ENCODE measurements around the gene ATG2A. TPM values are rescaled to one million over a fixed set of nuclear protein-coding genes. Genes with fewer than 3 reads are reported as not detected.

Gene ATG2A
- total RNA-seq, 1 donor from 2014 or later = 14.6 TPM

GRCh38 chr11:64925536-64926436 lies 8.8 kb upstream of the ATG2A start:
- intact Hi-C loops (cut with DNase I) = loop anchor here (5.0 kb wide), 1 partner anchor 87 kb away; the partner anchor contains the start of gene ARL2
- no peak for DNase-seq (ENCODE audit: low spot score)

DNA sequence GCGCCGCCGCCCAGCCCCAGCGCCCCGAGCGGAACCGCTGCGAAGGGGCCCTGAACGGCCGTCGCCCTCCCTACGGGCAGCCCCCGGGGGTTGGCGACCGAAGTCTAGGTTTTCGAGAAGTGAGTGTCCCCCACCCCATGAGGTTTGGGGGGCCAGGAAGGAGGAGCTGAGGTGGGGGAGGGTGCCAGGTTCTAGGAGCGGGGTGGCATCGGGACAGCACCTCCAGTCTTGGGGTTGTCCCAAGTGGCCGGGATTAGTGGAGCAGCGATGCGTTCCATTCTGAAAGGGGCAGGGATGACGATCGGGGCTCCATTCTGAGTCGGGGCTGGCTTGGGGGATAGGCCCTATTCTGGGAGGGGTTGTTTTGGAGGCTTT lies 7.9 kb upstream of the ATG2A start:
- intact Hi-C loops (cut with DNase I) = loop anchor here (1.0 to 5.0 kb wide), 2 partner anchors 87 to 102 kb away; partner anchors contain the start of genes ARL2 and SNX15
- no peak for DNase-seq (ENCODE audit: low spot score)

- DNase-seq (ENCODE audit: low spot score) = peak; percentile 96
- intact Hi-C loops (cut with DNase I) = loop anchor here (1.0 kb wide), 1 partner anchor 103 kb away; the partner anchor contains the start of gene SNX15
Observed at GRCh38 chr11:64923944-64924909, 7.2 kb upstream of the ATG2A start, which contains the start of gene PPP2R5B. Gene PPP2R5B, plus strand, starts transcription at chr11:64924689. Its CDS starts 1,046 bp downstream, at chr11:64925735.

DNA sequence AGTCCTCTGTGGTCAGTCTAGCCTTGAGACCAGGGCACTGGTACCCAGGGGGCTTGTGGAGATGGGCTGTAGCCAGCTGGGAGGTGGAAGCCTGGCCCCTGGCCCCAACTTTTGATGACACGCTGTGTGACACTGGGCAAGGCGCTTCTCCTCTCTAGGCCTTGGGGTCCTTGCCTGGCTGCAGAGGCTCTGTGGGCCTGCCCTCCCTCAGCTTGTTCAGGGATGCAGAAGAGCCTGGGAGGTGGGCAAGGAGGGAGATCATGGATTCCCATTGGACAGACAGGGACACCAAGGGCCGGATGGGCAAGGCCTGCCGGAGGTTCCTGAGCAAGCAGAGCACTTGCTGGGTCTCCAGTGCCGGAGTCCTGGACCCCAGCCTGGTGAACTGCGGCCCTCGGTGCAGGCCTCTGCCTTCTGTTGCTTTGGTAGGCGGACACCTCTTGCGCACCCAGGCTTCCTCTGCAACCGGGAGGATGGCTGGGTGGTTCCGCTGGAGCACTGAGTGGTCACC lies 6.2 kb upstream of the ATG2A start:
- no peak for DNase-seq (ENCODE audit: low spot score)
- intact Hi-C loops (cut with DNase I) = no loop called here

GRCh38 chr11:64921384-64921783 lies 4.4 kb upstream of the ATG2A start:
- no peak for DNase-seq (ENCODE audit: low spot score)
- intact Hi-C loops (cut with DNase I) = no loop called here

DNA sequence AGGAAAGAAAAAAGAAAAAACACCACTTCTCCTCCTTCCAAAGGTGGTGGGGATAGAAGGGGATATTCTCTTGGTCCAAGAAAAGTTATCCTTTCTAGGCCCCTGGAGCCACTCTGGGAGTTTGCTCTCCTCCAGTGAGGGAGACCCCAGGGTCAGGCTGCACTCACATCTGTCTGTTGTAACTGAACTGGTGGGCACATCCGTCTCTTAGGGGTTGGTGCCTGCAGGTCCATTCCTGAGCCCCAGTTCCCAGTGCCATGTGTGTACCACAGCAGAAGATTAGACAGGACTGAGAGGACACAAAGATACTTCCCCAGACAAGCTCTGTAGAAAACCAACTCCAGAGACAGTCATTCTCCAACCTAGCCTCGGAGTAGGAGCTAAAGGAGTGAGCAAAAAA lies 3.1 kb upstream of the ATG2A start:
- intact Hi-C loops (cut with DNase I) = no loop called here
- no peak for DNase-seq (ENCODE audit: low spot score)

- intact Hi-C loops (cut with DNase I) = no loop called here
- no peak for DNase-seq (ENCODE audit: low spot score)
Observed at GRCh38 chr11:64919627-64920026, 2.6 kb upstream of the ATG2A start.

DNA sequence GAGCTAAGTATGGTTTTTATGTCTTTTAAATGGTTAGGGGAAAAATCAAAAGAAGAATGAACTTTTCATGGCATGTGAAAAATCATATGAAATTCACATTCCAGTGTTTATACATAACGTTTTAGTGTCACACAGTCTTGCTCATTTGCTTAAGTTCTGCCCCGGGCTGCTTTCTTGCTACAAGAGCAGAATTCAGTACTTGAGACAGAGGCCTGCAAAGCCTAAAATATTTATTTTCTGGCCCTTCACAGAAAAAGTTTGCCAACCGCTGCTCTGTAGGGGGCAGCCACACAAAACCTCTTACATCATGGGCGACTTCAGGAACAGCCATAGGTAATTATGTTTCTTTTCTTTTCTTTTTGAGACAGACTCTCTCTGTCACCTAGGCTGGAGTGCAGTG lies 1.0 kb upstream of the ATG2A start:
- intact Hi-C loops (cut with DNase I) = no loop called here
- DNase-seq (ENCODE audit: low spot score) = no peak

DNA sequence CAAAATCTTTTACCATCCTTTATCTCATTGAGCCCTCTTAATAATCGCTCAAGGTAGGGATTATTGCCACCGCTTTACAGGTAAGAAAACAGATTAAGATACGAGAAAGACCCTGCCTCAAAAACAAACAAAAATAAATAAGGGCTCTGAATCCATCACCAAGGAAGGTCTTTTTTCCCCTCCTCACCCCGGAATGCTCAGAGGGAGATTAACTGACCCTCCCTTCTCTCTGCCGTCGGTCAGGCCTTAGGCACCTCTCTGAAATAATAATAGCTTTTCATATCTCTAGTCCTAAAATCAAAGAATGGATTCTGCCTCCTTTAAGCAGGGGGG lies 620 bp upstream of the ATG2A start:
- DNase-seq (ENCODE audit: low spot score) = no peak
- intact Hi-C loops (cut with DNase I) = no loop called here

- intact Hi-C loops (cut with DNase I) = no loop called here
- peak; percentile 84 for DNase-seq (ENCODE audit: low spot score)
Observed at GRCh38 chr11:64916040-64916774, 802 bp downstream of the ATG2A start.

- intact Hi-C loops (cut with DNase I) = no loop called here
- no peak for DNase-seq (ENCODE audit: low spot score)
Observed at GRCh38 chr11:64915376-64915887, 1.6 kb downstream of the ATG2A start.

DNA sequence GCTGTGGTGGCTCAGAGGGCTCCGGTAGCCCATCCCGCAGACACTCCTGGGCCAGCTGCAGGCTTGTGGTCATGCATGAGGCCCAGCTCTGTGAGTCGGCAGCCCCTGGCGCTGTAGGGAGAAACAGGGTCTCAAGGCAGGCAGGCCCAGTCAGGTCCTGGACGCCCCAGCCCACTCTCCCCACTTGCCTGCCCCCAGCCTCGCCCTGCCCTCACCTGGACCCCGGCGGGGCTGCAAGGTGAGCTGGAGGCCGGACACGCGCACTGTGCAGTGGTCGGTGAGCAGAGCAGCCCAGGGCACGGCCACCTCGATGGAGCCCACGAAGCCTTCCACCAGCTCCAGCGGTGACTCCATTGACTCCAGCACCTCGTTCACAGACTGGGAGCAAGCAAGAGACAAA lies 2.9 kb downstream of the ATG2A start:
- no peak for DNase-seq (ENCODE audit: low spot score)
- intact Hi-C loops (cut with DNase I) = no loop called here

DNA sequence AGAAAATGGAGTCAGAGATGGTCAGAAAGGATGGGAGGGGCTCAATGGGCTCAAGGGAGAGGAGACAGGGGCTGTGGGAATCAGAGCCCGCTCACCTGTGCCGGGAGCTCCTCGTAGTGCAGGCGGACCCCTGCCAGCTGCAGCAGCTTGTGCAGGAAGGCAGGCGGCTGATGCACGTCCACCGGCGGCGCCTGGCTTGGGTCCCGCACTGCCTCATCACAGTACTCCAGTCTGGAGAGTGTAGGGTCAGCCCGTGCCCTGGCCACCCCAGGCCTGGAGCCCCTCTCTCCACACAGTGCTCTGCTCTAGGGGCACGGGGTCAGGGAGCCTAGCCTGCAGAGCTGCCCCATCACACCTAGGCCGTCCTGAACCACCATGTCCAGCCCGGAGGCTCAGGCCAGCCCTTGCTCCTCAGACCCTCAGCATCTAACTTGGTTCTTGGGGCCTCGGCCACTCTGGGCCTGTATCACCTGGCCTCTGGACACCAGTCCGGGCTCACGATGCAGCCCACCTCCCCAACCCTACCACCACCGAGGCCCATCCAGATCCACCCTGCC lies 3.8 kb downstream of the ATG2A start:
- DNase-seq (ENCODE audit: low spot score) = no peak
- intact Hi-C loops (cut with DNase I) = no loop called here

DNA sequence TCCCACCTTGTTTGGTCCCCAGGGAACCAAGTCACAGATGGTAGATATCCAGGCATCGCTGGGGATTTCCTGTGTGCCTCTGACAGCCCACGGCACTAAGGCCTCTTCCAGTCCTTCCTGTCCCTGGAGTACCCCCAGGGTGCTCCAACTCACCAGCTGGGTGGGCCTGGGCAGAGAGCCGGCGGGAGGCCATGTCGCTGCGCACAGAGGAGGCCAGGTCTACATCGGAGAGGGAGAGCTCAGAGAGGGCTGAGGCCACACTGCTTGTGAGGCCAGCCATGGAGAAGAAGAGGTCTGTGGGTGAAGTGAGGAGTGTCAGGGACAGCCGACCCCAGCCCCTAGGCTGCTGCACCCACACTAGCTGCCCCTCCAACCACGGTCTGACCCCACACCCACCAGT lies 5.3 kb downstream of the ATG2A start:
- intact Hi-C loops (cut with DNase I) = no loop called here
- no peak for DNase-seq (ENCODE audit: low spot score)

GRCh38 chr11:64911142-64911541 lies 5.9 kb downstream of the ATG2A start:
- intact Hi-C loops (cut with DNase I) = no loop called here
- no peak for DNase-seq (ENCODE audit: low spot score)

- intact Hi-C loops (cut with DNase I) = no loop called here
- no peak for DNase-seq (ENCODE audit: low spot score)
Observed at GRCh38 chr11:64910451-64911093, 6.4 kb downstream of the ATG2A start.

- no peak for DNase-seq (ENCODE audit: low spot score)
- intact Hi-C loops (cut with DNase I) = no loop called here
Observed at GRCh38 chr11:64909653-64910343, 7.2 kb downstream of the ATG2A start.

DNA sequence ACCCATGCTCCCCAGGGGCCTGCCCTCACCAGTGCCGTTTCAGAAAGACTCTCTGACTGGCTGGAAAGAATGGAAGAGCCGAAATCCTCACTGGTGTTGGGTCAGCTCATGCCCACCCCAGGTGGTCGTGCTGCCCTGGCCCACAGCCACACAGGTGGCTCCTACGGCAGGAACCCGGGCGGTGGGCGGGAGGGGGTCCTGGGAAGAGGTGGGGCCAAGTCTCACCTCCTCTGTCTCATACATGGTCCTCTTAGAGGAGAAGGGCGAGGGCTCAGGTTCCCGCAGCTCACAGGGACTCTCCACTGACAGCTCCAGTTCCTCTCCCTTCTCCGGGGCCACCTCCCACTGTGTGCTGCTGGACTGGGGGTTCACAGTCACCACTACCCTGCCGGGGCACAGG lies 8.2 kb downstream of the ATG2A start:
- DNase-seq (ENCODE audit: low spot score) = no peak
- intact Hi-C loops (cut with DNase I) = no loop called here
